Measurements from ENCODE around the gene CEP120. TPM values are rescaled to one million over a fixed set of nuclear protein-coding genes. Genes with fewer than 3 reads are reported as not detected.
"Not testable (repeated sequence)": the region's sequence is repeated elsewhere in the genome, so short reads cannot be mapped to it uniquely, and the experiment has no call there.

The CEP120 gene
- total RNA-seq, 1 donor from 2014 or later = 19.0 TPM

DNA sequence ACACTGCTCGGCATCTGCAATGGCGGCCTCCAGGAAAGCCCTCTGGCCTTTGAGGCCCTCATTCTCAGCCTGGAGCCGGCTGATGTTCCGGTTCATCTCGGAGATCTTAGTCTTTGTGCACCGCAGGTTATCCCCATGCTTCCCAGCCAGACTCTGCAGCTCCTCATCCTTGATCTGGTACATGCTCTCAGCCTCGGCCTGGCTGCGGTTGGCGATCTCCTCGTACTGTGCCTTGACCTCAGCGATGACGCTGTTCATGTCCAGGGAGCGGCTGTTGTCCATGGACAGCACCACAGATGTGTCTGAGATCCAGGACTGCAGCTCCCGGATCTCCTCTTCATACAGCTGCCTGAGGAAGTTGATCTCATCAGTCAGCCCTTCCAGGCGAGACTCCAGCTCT lies 21.9 kb downstream of the CEP120 start:
- H3K79me2 ChIP-seq (ENCODE audit: insufficient read depth, low read length) = no peaks in the 10 kb centered on the region
- Mint-ChIP-seq H3K4me3 (ENCODE audit: unreplicated experiment) (no peak overlapping the region), H3K27ac (ENCODE audit: unreplicated experiment) (no peak overlapping the region), H3K4me1 (ENCODE audit: low read depth, unreplicated experiment) (peaks cover 4% of the 10 kb centered on the region), H3K9me3 (ENCODE audit: unreplicated experiment) (no peaks in the 10 kb centered on the region), H3K27me3 (ENCODE audit: low read depth, unreplicated experiment) (no peaks in the 10 kb centered on the region), H3K36me3 (ENCODE audit: low read depth, unreplicated experiment) (peaks cover 10% of the 10 kb centered on the region)
- TF ChIP-seq, protein P1, sequence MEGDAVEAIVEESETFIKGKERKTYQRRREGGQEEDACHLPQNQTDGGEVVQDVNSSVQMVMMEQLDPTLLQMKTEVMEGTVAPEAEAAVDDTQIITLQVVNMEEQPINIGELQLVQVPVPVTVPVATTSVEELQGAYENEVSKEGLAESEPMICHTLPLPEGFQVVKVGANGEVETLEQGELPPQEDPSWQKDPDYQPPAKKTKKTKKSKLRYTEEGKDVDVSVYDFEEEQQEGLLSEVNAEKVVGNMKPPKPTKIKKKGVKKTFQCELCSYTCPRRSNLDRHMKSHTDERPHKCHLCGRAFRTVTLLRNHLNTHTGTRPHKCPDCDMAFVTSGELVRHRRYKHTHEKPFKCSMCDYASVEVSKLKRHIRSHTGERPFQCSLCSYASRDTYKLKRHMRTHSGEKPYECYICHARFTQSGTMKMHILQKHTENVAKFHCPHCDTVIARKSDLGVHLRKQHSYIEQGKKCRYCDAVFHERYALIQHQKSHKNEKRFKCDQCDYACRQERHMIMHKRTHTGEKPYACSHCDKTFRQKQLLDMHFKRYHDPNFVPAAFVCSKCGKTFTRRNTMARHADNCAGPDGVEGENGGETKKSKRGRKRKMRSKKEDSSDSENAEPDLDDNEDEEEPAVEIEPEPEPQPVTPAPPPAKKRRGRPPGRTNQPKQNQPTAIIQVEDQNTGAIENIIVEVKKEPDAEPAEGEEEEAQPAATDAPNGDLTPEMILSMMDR (IDR thresholded peaks at IDR 0.05; ENCODE audit: insufficient read depth, low read depth, low read length) = no peak
- TF ChIP-seq EZH2 (IDR thresholded peaks at IDR 0.05; ENCODE audit: insufficient read depth, low read length) = no peak
- H3K4me3 ChIP-seq (ENCODE audit: insufficient read depth, low read depth, low read length) = no peak overlapping the region
- no peak overlapping the region for H3K27ac ChIP-seq (ENCODE audit: low read depth, low read length)
- H3K36me3 ChIP-seq (ENCODE audit: insufficient read depth, low read length) = peaks cover 19% of the 10 kb centered on the region
- no peak overlapping the region for H3K9ac ChIP-seq (ENCODE audit: low read length)
- H3K9me3 ChIP-seq (ENCODE audit: insufficient read depth, low read depth, low read length) = no peaks in the 10 kb centered on the region
- H3K4me1 ChIP-seq (ENCODE audit: insufficient read depth, low read length) = no peaks in the 10 kb centered on the region
- no peak for FAIRE-seq
- no peak overlapping the region for H3K4me2 ChIP-seq (ENCODE audit: low read length)
- no peaks in the 10 kb centered on the region for H4K20me1 ChIP-seq (ENCODE audit: insufficient read depth, low read length)
- DNase-seq (ENCODE audit: low read depth) = no peak
- H2AFZ ChIP-seq (ENCODE audit: low read depth, low read length) = no peak overlapping the region
- H3K27me3 ChIP-seq (ENCODE audit: insufficient read depth, low read length) = no peaks in the 10 kb centered on the region

DNA sequence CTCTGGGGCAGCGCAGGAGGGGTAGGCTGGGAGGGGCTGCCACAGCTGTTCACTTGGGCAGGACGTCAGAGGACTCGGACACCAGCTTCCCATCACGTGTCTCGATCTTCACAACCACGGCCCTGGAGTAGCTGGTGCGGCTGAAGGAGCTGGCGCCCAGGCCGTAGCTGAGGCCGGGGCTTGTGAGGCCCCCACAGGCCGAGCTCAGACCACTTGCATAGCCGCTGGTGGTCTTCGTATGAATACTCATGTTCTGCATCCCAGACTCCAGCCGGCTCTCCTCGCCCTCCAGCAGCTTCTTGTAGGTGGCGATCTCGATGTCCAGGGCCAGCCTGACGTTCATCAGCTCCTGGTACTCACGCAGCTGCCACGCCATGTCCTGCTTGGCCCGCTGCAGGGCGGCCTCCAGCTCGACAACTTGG lies 22.3 kb downstream of the CEP120 start:
- H3K4me1 Mint-ChIP-seq (ENCODE audit: low read depth, unreplicated experiment); FAIRE-seq; DNase-seq (ENCODE audit: low read depth): not testable (repeated sequence)

DNA sequence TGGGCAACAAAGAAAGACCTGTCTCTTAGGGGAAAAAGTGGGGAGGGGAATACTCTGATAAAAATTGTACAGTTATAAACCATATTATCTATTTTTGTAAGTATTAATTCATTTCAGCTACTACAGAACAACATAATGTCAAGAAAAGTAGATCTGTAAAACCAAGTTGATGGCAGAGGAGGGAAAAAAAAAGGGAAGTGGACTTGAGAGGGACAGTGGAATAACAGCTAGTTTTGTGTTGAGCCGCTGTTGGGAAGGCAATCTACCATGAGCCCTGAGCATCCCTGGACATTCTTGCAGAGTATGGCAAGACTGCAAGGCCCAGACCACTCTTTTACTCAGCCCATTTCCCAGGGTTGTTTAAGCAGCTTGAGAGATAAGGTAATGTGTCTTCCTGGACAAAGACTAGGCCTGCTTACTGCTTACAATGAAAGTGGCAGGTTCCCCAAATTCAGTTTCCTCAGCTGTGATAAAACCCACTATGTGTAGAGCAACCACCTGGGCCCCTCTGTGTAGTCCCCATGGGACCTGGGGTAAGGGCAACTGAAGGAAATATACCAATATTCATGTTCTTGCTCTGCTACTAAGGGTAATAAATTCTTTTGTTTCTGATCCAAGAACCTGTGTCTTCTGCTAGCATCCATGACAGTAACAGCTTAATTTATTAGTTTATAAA lies 25.0 kb downstream of the CEP120 start:
- Histone ChIP-seq H3K4me3 (ENCODE audit: insufficient read depth, low read depth, low read length) (no peak overlapping the region), H3K9ac (ENCODE audit: low read length) (no peak overlapping the region), H3K27ac (ENCODE audit: low read depth, low read length) (no peak overlapping the region), H3K36me3 (ENCODE audit: insufficient read depth, low read length) (peaks cover 17% of the 10 kb centered on the region), H3K9me3 (ENCODE audit: insufficient read depth, low read depth, low read length) (no peaks in the 10 kb centered on the region), H3K4me1 (ENCODE audit: insufficient read depth, low read length) (no peaks in the 10 kb centered on the region), H4K20me1 (ENCODE audit: insufficient read depth, low read length) (no peaks in the 10 kb centered on the region), H3K4me2 (ENCODE audit: low read length) (no peak overlapping the region), H3K27me3 (ENCODE audit: insufficient read depth, low read length) (no peaks in the 10 kb centered on the region), H3K79me2 (ENCODE audit: insufficient read depth, low read length) (no peaks in the 10 kb centered on the region), H2AFZ (ENCODE audit: low read depth, low read length) (no peak overlapping the region)
- no peak overlapping the region for H3K27ac Mint-ChIP-seq (ENCODE audit: unreplicated experiment)
- H3K27me3 Mint-ChIP-seq (ENCODE audit: low read depth, unreplicated experiment) = no peaks in the 10 kb centered on the region
- no peak for FAIRE-seq
- H3K9me3 Mint-ChIP-seq (ENCODE audit: unreplicated experiment) = no peaks in the 10 kb centered on the region
- H3K4me3 Mint-ChIP-seq (ENCODE audit: unreplicated experiment) = no peak overlapping the region
- H3K4me1 Mint-ChIP-seq (ENCODE audit: low read depth, unreplicated experiment) = no peaks in the 10 kb centered on the region
- H3K36me3 Mint-ChIP-seq (ENCODE audit: low read depth, unreplicated experiment) = peaks cover 10% of the 10 kb centered on the region
- TF ChIP-seq EZH2 (IDR thresholded peaks at IDR 0.05; ENCODE audit: insufficient read depth, low read length) = no peak
- TF ChIP-seq, protein P1 (IDR thresholded peaks at IDR 0.05; ENCODE audit: insufficient read depth, low read depth, low read length) = no peak
- no peak for DNase-seq (ENCODE audit: low read depth)

More for the DNA sequence above, 22.3 kb downstream of the CEP120 start:
- H3K36me3 ChIP-seq (ENCODE audit: insufficient read depth, low read length) = peaks cover 20% of the 10 kb centered on the region
- H3K27ac Mint-ChIP-seq (ENCODE audit: unreplicated experiment); H3K27me3 ChIP-seq (ENCODE audit: insufficient read depth, low read length); H3K4me3 ChIP-seq (ENCODE audit: insufficient read depth, low read depth, low read length); H3K9me3 ChIP-seq (ENCODE audit: insufficient read depth, low read depth, low read length); H3K27ac ChIP-seq (ENCODE audit: low read depth, low read length); H3K27me3 Mint-ChIP-seq (ENCODE audit: low read depth, unreplicated experiment); H3K79me2 ChIP-seq (ENCODE audit: insufficient read depth, low read length); H3K9me3 Mint-ChIP-seq (ENCODE audit: unreplicated experiment); H3K9ac ChIP-seq (ENCODE audit: low read length); H3K4me1 ChIP-seq (ENCODE audit: insufficient read depth, low read length); H3K4me2 ChIP-seq (ENCODE audit: low read length); H3K4me3 Mint-ChIP-seq (ENCODE audit: unreplicated experiment); H4K20me1 ChIP-seq (ENCODE audit: insufficient read depth, low read length); H2AFZ ChIP-seq (ENCODE audit: low read depth, low read length): not testable (repeated sequence)
- peaks cover 10% of the 10 kb centered on the region for H3K36me3 Mint-ChIP-seq (ENCODE audit: low read depth, unreplicated experiment)

All from astrocyte (in vitro differentiated cells and primary cell).